Loucy (cell line): ENCODE results near the gene OGA.

Experiments used
- H2AFZ ChIP-seq: fragments of 200-600 bp; sonication (generic); 2 replicates; pipeline ENCODE4 v1.6.0; 2016; ENCODE audit warnings: antibody characterized with exemption, mild to moderate bottlenecking, low read length, moderate library complexity
- H3F3A ChIP-seq: fragments of 200-600 bp; 2 replicates; pipeline ENCODE4 v1.6.0; 2016; ENCODE audit warnings: antibody characterized with exemption, low read depth, mild to moderate bottlenecking
- H3K27me3 ChIP-seq: fragments of 200-600 bp; sonication (generic); 2 replicates; pipeline ENCODE4 v1.6.1; 2014; ENCODE audit warnings: low read length, mild to moderate bottlenecking; ENCODE audit not compliant: insufficient read depth, poor library complexity, severe bottlenecking
- H3K36me3 ChIP-seq: fragments of 200-600 bp; sonication (generic); 2 replicates; pipeline ENCODE4 v1.6.1; 2016; ENCODE audit warnings: low read length; ENCODE audit not compliant: insufficient read depth
- H3K4me1 ChIP-seq: fragments of 200-600 bp; sonication (generic); 2 replicates; pipeline ENCODE4 v1.5.1; 2014; ENCODE audit warnings: low read length, mild to moderate bottlenecking; ENCODE audit not compliant: insufficient read depth, poor library complexity, severe bottlenecking
- H3K4me2 ChIP-seq: fragments of 200-600 bp; sonication (generic); 2 replicates; pipeline ENCODE4 v1.6.0; 2014; ENCODE audit warnings: antibody characterized with exemption, low read length, low read depth, mild to moderate bottlenecking; ENCODE audit not compliant: poor library complexity, severe bottlenecking
- H3K4me3 ChIP-seq: fragments of 200-600 bp; sonication (generic); 2 replicates; pipeline ENCODE4 v1.5.1; 2014; ENCODE audit warnings: low read length, mild to moderate bottlenecking, mixed read lengths; ENCODE audit not compliant: poor library complexity, severe bottlenecking
- H3K79me2 ChIP-seq: fragments of 200-600 bp; sonication (generic); 2 replicates; pipeline ENCODE4 v1.6.1; 2014; ENCODE audit warnings: low read length; ENCODE audit not compliant: insufficient read depth
- H3K9ac ChIP-seq: fragments of 200-600 bp; sonication (generic); 2 replicates; pipeline ENCODE4 v1.6.0; 2014; ENCODE audit warnings: mild to moderate bottlenecking, low read depth, low read length, moderate library complexity; ENCODE audit not compliant: poor library complexity, severe bottlenecking
- H3K9me2 ChIP-seq: fragments of 200-600 bp; sonication (generic); replicated peaks from 2 replicates; pipeline ENCODE4 v1.6.1; 2016; ENCODE audit warnings: low read depth, low read length, mixed read lengths
- H3K9me3 ChIP-seq: fragments of 200-600 bp; sonication (generic); 2 replicates; pipeline ENCODE4 v1.6.1; 2014; ENCODE audit warnings: mild to moderate bottlenecking, antibody characterized with exemption, low read length, low read depth; ENCODE audit not compliant: insufficient read depth
- H4K20me1 ChIP-seq: fragments of 200-600 bp; sonication (generic); 2 replicates; pipeline ENCODE4 v1.6.0; 2014; ENCODE audit warnings: antibody characterized with exemption, low read length, mild to moderate bottlenecking; ENCODE audit not compliant: insufficient read depth, poor library complexity, severe bottlenecking
- EZH2phosphoT487 ChIP-seq: fragments of 200-600 bp; IDR thresholded peaks from 2 replicates; pipeline ENCODE4 v1.6.1; 2018; ENCODE audit warnings: antibody characterized with exemption, mild to moderate bottlenecking, moderate library complexity, borderline replicate concordance
- TF ChIP-seq, protein P1 (sequence below): fragments of 200-600 bp; sonication (generic); conservative IDR thresholded peaks from 2 replicates; pipeline ENCODE4 v1.5.1; 2014; ENCODE audit warnings: mild to moderate bottlenecking, antibody characterized with exemption, low read length

OGA gene

DNA sequence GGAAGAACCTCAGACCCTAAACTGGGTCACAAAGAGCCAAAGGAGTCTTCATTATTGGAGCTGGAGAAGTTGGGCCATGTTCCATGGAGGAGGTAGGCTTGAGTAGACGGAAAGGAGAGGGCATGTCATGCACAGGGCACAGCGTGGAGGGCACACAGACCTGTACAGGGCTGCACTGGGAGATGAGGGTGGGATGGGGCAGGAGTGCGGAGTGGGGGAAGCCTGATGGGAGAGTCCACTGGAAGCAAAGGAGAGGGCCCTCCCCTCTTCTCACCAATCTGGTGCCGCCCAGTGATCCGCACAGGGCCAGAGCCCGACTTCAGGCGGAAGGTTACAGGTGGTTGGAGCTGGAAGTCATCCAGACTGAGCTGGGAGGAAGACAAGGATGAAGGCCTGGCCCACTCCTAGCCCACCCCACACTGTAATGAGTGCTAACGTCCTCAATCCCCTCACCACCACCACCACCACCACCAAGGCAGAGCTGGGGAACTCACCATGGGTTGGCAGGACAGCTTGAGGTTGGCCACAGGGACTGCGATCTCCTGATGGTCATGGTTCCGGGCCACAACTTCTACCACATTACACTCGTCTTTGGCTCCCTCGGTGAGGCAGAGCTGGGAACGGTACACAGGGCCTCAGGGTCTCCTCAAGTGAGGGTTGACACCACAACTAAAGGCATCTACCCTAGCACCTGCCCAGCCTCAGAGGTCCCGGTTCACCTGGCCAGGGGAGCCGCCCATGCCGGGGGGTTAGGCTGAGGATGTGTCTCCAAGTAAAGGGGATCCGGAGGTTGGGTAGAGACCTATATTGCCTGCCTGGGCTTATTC, 36.0 kb downstream of the OGA start:
- H3K4me3 ChIP-seq, result peak overlapping the region; percentile 91
- H3K9ac ChIP-seq, result peak overlapping the region; percentile 78
- TF ChIP-seq EZH2phosphoT487, result no peak
- TF ChIP-seq, protein P1, sequence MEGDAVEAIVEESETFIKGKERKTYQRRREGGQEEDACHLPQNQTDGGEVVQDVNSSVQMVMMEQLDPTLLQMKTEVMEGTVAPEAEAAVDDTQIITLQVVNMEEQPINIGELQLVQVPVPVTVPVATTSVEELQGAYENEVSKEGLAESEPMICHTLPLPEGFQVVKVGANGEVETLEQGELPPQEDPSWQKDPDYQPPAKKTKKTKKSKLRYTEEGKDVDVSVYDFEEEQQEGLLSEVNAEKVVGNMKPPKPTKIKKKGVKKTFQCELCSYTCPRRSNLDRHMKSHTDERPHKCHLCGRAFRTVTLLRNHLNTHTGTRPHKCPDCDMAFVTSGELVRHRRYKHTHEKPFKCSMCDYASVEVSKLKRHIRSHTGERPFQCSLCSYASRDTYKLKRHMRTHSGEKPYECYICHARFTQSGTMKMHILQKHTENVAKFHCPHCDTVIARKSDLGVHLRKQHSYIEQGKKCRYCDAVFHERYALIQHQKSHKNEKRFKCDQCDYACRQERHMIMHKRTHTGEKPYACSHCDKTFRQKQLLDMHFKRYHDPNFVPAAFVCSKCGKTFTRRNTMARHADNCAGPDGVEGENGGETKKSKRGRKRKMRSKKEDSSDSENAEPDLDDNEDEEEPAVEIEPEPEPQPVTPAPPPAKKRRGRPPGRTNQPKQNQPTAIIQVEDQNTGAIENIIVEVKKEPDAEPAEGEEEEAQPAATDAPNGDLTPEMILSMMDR, result no peak
- H3K9me3 ChIP-seq, result no peaks in the 10 kb centered on the region
- H4K20me1 ChIP-seq, result peaks cover 5% of the 10 kb centered on the region
- peaks cover 14% of the 10 kb centered on the region; the same call in 1 of the 2 replicates for H3K79me2 ChIP-seq
- H3F3A ChIP-seq, result no peaks in the 10 kb centered on the region
- no peaks in the 10 kb centered on the region for H3K9me2 ChIP-seq
- H3K27me3 ChIP-seq, result no peaks in the 10 kb centered on the region
- H3K4me2 ChIP-seq, result peak overlapping the region; percentile 95
- peaks cover 23% of the 10 kb centered on the region; the same call in 1 of the 2 replicates for H3K36me3 ChIP-seq
- H3K4me1 ChIP-seq, result peaks cover 12% of the 10 kb centered on the region
- no peak overlapping the region for H2AFZ ChIP-seq

DNA sequence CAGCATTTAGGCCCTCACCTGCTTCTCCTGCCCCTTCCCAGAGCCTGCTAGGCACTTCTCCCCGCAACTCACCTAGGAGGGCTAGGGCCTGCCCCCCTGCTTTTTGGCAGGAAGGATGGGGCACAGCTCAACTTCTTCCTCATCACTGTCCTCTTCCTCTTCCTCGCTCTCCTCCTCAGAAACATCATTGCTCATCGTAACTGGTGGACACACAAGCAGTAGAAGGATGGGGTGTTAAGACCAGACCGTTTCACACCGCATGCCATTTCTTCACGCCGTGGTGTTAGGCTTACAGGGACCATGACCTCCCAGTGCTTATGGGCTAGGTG, 36.6 kb downstream of the OGA start:
- H3K9me2 ChIP-seq, result no peaks in the 10 kb centered on the region
- peak overlapping the region; percentile 95 for H3K4me2 ChIP-seq
- peaks cover 12% of the 10 kb centered on the region for H3K4me1 ChIP-seq
- no peaks in the 10 kb centered on the region for H3K27me3 ChIP-seq
- no peaks in the 10 kb centered on the region for H3K9me3 ChIP-seq
- no peak overlapping the region for H2AFZ ChIP-seq
- no peaks in the 10 kb centered on the region for H3F3A ChIP-seq
- H3K79me2 ChIP-seq, result peaks cover 14% of the 10 kb centered on the region; the same call in 1 of the 2 replicates
- peaks cover 19% of the 10 kb centered on the region; the same call in 1 of the 2 replicates for H3K36me3 ChIP-seq
- TF ChIP-seq EZH2phosphoT487, result no peak
- TF ChIP-seq, protein P1, result no peak
- H3K9ac ChIP-seq, result no peak overlapping the region
- peak overlapping the region; percentile 91 for H3K4me3 ChIP-seq
- H4K20me1 ChIP-seq, result peaks cover 5% of the 10 kb centered on the region

DNA sequence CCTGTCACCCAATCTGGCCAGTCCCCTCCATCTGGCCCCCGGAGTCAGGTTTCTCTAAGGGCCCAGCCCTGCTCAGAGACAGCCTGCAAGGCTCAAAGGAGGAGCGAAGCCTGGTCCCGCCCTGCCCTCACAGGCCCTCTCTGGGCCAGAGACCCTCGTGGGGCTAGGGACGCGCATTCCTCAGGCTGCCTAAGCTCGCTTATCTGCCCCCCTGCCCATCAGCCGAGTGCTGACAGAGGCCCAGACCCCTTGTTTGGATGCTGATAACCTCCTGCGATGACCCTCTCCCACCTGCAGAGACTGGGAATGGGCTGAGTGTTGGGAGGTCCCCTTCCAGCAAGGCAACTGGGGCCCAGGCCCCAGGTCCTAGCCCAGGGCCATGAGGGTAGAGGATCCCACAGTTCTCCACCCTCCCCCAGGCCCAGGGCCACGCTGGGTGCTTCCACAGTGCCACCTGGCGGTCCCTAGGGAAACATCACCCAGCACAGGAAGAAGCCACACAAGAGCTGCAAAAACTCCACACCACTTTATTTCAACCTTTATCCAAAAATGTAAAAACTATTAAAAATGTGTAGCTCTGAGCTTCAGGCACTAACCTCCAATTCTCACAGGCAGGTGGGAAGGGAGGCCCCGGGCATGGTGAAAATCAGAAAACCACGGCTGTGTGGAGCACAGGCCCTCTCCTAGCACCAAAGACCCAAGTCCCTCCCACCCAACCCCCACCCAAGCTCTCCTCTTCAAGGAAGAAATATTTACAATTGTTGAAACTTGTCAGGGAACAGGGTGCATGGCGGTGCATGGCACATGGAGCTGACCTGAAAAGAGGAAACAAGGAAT, 37.2 kb downstream of the OGA start:
- Histone ChIP-seq H4K20me1 (peaks cover 5% of the 10 kb centered on the region), H3K4me2 (peak overlapping the region; percentile 95), H3K9ac (no peak overlapping the region), H3K9me2 (no peaks in the 10 kb centered on the region), H3K36me3 (peaks cover 15% of the 10 kb centered on the region; the same call in 1 of the 2 replicates), H3K4me3 (no peak overlapping the region), H3K27me3 (no peaks in the 10 kb centered on the region), H3K4me1 (peaks cover 12% of the 10 kb centered on the region), H3F3A (no peaks in the 10 kb centered on the region), H3K79me2 (peaks cover 14% of the 10 kb centered on the region; the same call in 1 of the 2 replicates), H3K9me3 (no peaks in the 10 kb centered on the region), H2AFZ (no peak overlapping the region)
- no peak for TF ChIP-seq EZH2phosphoT487
- TF ChIP-seq, protein P1, result peak; percentile 93
